Neuronal stem cell (in vitro differentiated cells): ENCODE results near the gene ASCC3.

Experiments used
- DNase-seq: peaks from one replicate; pipeline ENCODE4 v3.0.0-alpha.2; 2013; ENCODE audit warnings: low spot score
- H2AFZ ChIP-seq: one replicate; pipeline ENCODE4 v1.6.1; 2013; ENCODE audit warnings: mild to moderate bottlenecking, low read length, inconsistent platforms
- H2AK5ac ChIP-seq: 2 replicates; pipeline ENCODE4 v1.6.1; 2013; ENCODE audit warnings: low read depth, mild to moderate bottlenecking, inconsistent platforms, low read length, moderate library complexity, mixed read lengths
- H2BK120ac ChIP-seq: 2 replicates; pipeline ENCODE4 v1.6.1; 2013; ENCODE audit warnings: low read depth, mild to moderate bottlenecking, inconsistent platforms, low read length, moderate library complexity, mixed read lengths
- H2BK12ac ChIP-seq: one replicate; pipeline ENCODE4 v1.6.1; 2013; ENCODE audit warnings: low read length, inconsistent platforms
- H2BK15ac ChIP-seq: 2 replicates; pipeline ENCODE4 v1.6.1; 2013; ENCODE audit warnings: mild to moderate bottlenecking, low read length, inconsistent platforms, mixed read lengths
- H2BK5ac ChIP-seq: one replicate; pipeline ENCODE4 v1.6.1; 2013; ENCODE audit warnings: inconsistent platforms, mild to moderate bottlenecking, low read length, moderate library complexity
- H3K14ac ChIP-seq: one replicate; pipeline ENCODE4 v1.6.1; 2013; ENCODE audit warnings: low read length, inconsistent platforms
- H3K18ac ChIP-seq: 2 replicates; pipeline ENCODE4 v1.6.1; 2013; ENCODE audit warnings: low read length, inconsistent platforms
- H3K23ac ChIP-seq: 2 replicates; pipeline ENCODE4 v1.6.1; 2013; ENCODE audit warnings: low read depth, mild to moderate bottlenecking, mixed read lengths, low read length, inconsistent platforms; ENCODE audit not compliant: poor library complexity
- H3K27ac ChIP-seq: replicated peaks from 3 replicates; pipeline ENCODE4 v1.5.1; 2013; ENCODE audit warnings: low read length, inconsistent platforms
- H3K27me3 ChIP-seq, 3 experiments: 2 replicates each; pipeline ENCODE4 v1.6.1; 2013; ENCODE audit warnings: low read length in 3 of 3, mild to moderate bottlenecking in 2 of 3, inconsistent platforms in 1 of 3, low read depth in 1 of 3, mixed read lengths in 1 of 3, moderate library complexity in 1 of 3; ENCODE audit not compliant: control insufficient read depth in 3 of 3, insufficient read depth in 3 of 3
- H3K36me3 ChIP-seq, 2 donors: replicated peaks in 1 of 2; 2 replicates each; pipeline ENCODE4 v1.6.1; 2013; ENCODE audit warnings: low read length in 2 of 2; ENCODE audit not compliant: control insufficient read depth in 2 of 2, insufficient read depth in 2 of 2
- H3K4ac ChIP-seq: 2 replicates; pipeline ENCODE4 v1.6.1; 2013; ENCODE audit warnings: inconsistent platforms, mild to moderate bottlenecking, low read length, moderate library complexity
- H3K4me1 ChIP-seq, 2 donors: 1 replicate in 1 of 2; 2 replicates in 1 of 2; pipeline ENCODE4 v1.6.1; 2013; ENCODE audit warnings: low read length in 2 of 2, low read depth in 1 of 2; ENCODE audit not compliant: control insufficient read depth in 2 of 2, insufficient read depth in 1 of 2
- H3K4me2 ChIP-seq: one replicate; pipeline ENCODE4 v1.6.1; 2013; ENCODE audit warnings: mild to moderate bottlenecking, low read length, inconsistent platforms; ENCODE audit not compliant: insufficient read depth, poor library complexity, severe bottlenecking
- H3K4me3 ChIP-seq, 2 donors: 2 replicates each; pipeline ENCODE4 v1.5.1; 2013; ENCODE audit warnings: low read length in 2 of 2, mild to moderate bottlenecking in 2 of 2, inconsistent platforms in 1 of 2, moderate library complexity in 1 of 2
- H3K79me1 ChIP-seq: one replicate; pipeline ENCODE4 v1.6.1; 2013; ENCODE audit warnings: low read depth, mild to moderate bottlenecking, inconsistent platforms, low read length, moderate library complexity
- H3K9ac ChIP-seq: one replicate; pipeline ENCODE4 v1.6.1; 2013; ENCODE audit warnings: mild to moderate bottlenecking, low read depth, low read length, inconsistent platforms; ENCODE audit not compliant: poor library complexity
- H3K9me3 ChIP-seq, 2 donors: replicated peaks in 1 of 2; 2 replicates each; pipeline versions ENCODE3 to v1.6.1; 2013; ENCODE audit warnings: low read length in 2 of 2, mild to moderate bottlenecking in 2 of 2, inconsistent platforms in 1 of 2, low read depth in 1 of 2, mixed read lengths in 1 of 2, moderate library complexity in 1 of 2; ENCODE audit not compliant: control insufficient read depth in 2 of 2, insufficient read depth in 1 of 2
- H4K8ac ChIP-seq: one replicate; pipeline ENCODE4 v1.6.1; 2013; ENCODE audit warnings: low read depth, mild to moderate bottlenecking, inconsistent platforms, low read length, moderate library complexity
- H4K91ac ChIP-seq: one replicate; pipeline ENCODE4 v1.6.1; 2013; ENCODE audit warnings: low read length, low read depth, mild to moderate bottlenecking, inconsistent platforms; ENCODE audit not compliant: poor library complexity
- WGBS, 2 donors: extraction: QIAGEN DNeasy Blood & Tissue Kit; methylation state at CpG; one replicate each; pipeline ENCODE4 v1.1.7; 2013; ENCODE audit warnings: missing lambda C conversion rate in 2 of 2, mixed read lengths in 1 of 2; ENCODE audit not compliant: insufficient read length in 2 of 2, insufficient replicate concordance in 1 of 2; ENCODE audit errors: extremely low coverage in 2 of 2; 5-methylcytosine and 5-hydroxymethylcytosine counted together

Gene ASCC3

GRCh38 chr6:100691972-100692371, 189.2 kb downstream of the ASCC3 start:
- no peak overlapping the region for H2BK5ac ChIP-seq
- H2BK120ac ChIP-seq: no peak overlapping the region
- H3K27me3 ChIP-seq: no peaks in the 10 kb centered on the region
- no peak overlapping the region for H4K91ac ChIP-seq
- H2BK15ac ChIP-seq: no peak overlapping the region
- no peak overlapping the region for H2AFZ ChIP-seq
- H2AK5ac ChIP-seq: no peak overlapping the region
- no peaks in the 10 kb centered on the region for H3K4me1 ChIP-seq
- H3K27ac ChIP-seq: no peak overlapping the region
- no peak overlapping the region for H3K14ac ChIP-seq
- H3K18ac ChIP-seq: no peak overlapping the region
- no peaks in the 10 kb centered on the region for H3K79me1 ChIP-seq
- no peak overlapping the region for H3K4me2 ChIP-seq
- H4K8ac ChIP-seq: no peak overlapping the region
- no peak overlapping the region for H3K4ac ChIP-seq
- no peak for DNase-seq
- no peak overlapping the region for H3K9ac ChIP-seq
- peaks cover 0 to 3% of the 10 kb centered on the region in 2 donors for H3K36me3 ChIP-seq
- no peak overlapping the region for H3K23ac ChIP-seq
- no peak overlapping the region for H2BK12ac ChIP-seq
- H3K9me3 ChIP-seq: no peaks in the 10 kb centered on the region
- WGBS, 2 donors: no CpG with 5 or more reads among the region's 2 CpGs
- H3K4me3 ChIP-seq: no peak overlapping the region

GRCh38 chr6:100686216-100686615, 194.9 kb downstream of the ASCC3 start:
- DNase-seq: no peak
- peaks cover 0 to 5% of the 10 kb centered on the region in 2 donors for H3K36me3 ChIP-seq
- H2AK5ac ChIP-seq: no peak overlapping the region
- H4K91ac ChIP-seq: no peak overlapping the region
- no peak overlapping the region for H2BK5ac ChIP-seq
- H2BK120ac ChIP-seq: no peak overlapping the region
- no peaks in the 10 kb centered on the region for H3K27me3 ChIP-seq
- no peaks in the 10 kb centered on the region for H3K9me3 ChIP-seq
- no peaks in the 10 kb centered on the region for H3K79me1 ChIP-seq
- no peak overlapping the region for H3K27ac ChIP-seq
- no peak overlapping the region for H3K23ac ChIP-seq
- H2AFZ ChIP-seq: no peak overlapping the region
- H2BK12ac ChIP-seq: no peak overlapping the region
- H3K4ac ChIP-seq: no peak overlapping the region
- no peaks in the 10 kb centered on the region for H3K4me1 ChIP-seq
- H3K4me3 ChIP-seq: no peak overlapping the region
- no peak overlapping the region for H3K14ac ChIP-seq
- H4K8ac ChIP-seq: no peak overlapping the region
- no peak overlapping the region for H3K18ac ChIP-seq
- H3K9ac ChIP-seq: no peak overlapping the region
- no peak overlapping the region for H3K4me2 ChIP-seq
- no peak overlapping the region for H2BK15ac ChIP-seq

GRCh38 chr6:100685747-100686146, 195.4 kb downstream of the ASCC3 start:
- WGBS, 2 donors: no CpG with 5 or more reads among the region's 2 CpGs
- peaks cover 0 to 5% of the 10 kb centered on the region in 2 donors for H3K36me3 ChIP-seq
- H3K4me3 ChIP-seq: no peak overlapping the region
- H3K4me1 ChIP-seq: no peaks in the 10 kb centered on the region
- no peak overlapping the region for H2AK5ac ChIP-seq
- H2AFZ ChIP-seq: no peak overlapping the region
- no peak overlapping the region for H3K14ac ChIP-seq
- H3K79me1 ChIP-seq: no peaks in the 10 kb centered on the region
- no peak overlapping the region for H3K9ac ChIP-seq
- H2BK12ac ChIP-seq: no peak overlapping the region
- no peak overlapping the region for H3K4ac ChIP-seq
- no peak overlapping the region for H2BK5ac ChIP-seq
- no peak overlapping the region for H2BK120ac ChIP-seq
- no peak overlapping the region for H3K18ac ChIP-seq
- H2BK15ac ChIP-seq: no peak overlapping the region
- H4K91ac ChIP-seq: no peak overlapping the region
- no peak overlapping the region for H3K27ac ChIP-seq
- no peak overlapping the region for H3K23ac ChIP-seq
- H3K4me2 ChIP-seq: no peak overlapping the region
- no peak for DNase-seq
- H3K27me3 ChIP-seq: no peaks in the 10 kb centered on the region
- no peaks in the 10 kb centered on the region for H3K9me3 ChIP-seq
- no peak overlapping the region for H4K8ac ChIP-seq

- no peak overlapping the region for H4K8ac ChIP-seq
- H2AK5ac ChIP-seq: no peak overlapping the region
- H3K36me3 ChIP-seq: peaks cover 0 to 14% of the 10 kb centered on the region in 2 donors
- H3K4me3 ChIP-seq: no peak overlapping the region
- WGBS, 2 donors: no CpG with 5 or more reads among the region's 1 CpG
- H2BK15ac ChIP-seq: no peak overlapping the region
- no peak overlapping the region for H3K14ac ChIP-seq
- H3K27me3 ChIP-seq: no peaks in the 10 kb centered on the region
- H3K9me3 ChIP-seq: no peaks in the 10 kb centered on the region
- H3K4me1 ChIP-seq: no peaks in the 10 kb centered on the region
- H2BK5ac ChIP-seq: no peak overlapping the region
- H3K27ac ChIP-seq: no peak overlapping the region
- H3K4ac ChIP-seq: no peak overlapping the region
- H3K4me2 ChIP-seq: no peak overlapping the region
- H4K91ac ChIP-seq: no peak overlapping the region
- no peak overlapping the region for H2BK12ac ChIP-seq
- H3K18ac ChIP-seq: no peak overlapping the region
- H3K79me1 ChIP-seq: no peaks in the 10 kb centered on the region
- no peak for DNase-seq
- no peak overlapping the region for H2BK120ac ChIP-seq
- no peak overlapping the region for H3K9ac ChIP-seq
- no peak overlapping the region for H2AFZ ChIP-seq
- H3K23ac ChIP-seq: no peak overlapping the region
These were observed 201.0 kb downstream of the ASCC3 start for GRCh38 chr6:100680163-100680562.
